Chondrocyte (in vitro differentiated cells): ENCODE measurements around the gene GUCA2A. TPM values are rescaled to one million over a fixed set of nuclear protein-coding genes. Genes with fewer than 3 reads are reported as not detected.

ENCODE experiments used
- DNase-seq: peaks from one replicate; pipeline ENCODE4 v3.0.0; 2021; ENCODE audit warnings: mixed read lengths, low spot score
- H3K27ac Mint-ChIP-seq: one replicate; pipeline ENCODE4 v1.8.0; 2021; ENCODE audit warnings: mild to moderate bottlenecking, moderate library complexity, mixed read lengths; ENCODE audit not compliant: unreplicated experiment
- H3K27me3 Mint-ChIP-seq: 2 replicates; pipeline ENCODE4 v1.8.0; 2021; ENCODE audit warnings: low read depth, mixed read lengths
- H3K36me3 Mint-ChIP-seq: 2 replicates; pipeline ENCODE4 v1.8.0; 2021; ENCODE audit warnings: low read depth, mixed read lengths
- H3K4me1 Mint-ChIP-seq: 2 replicates; pipeline ENCODE4 v1.8.0; 2021; ENCODE audit warnings: low read depth, mild to moderate bottlenecking, mixed read lengths
- H3K4me3 Mint-ChIP-seq: one replicate; pipeline ENCODE4 v1.8.0; 2021; ENCODE audit warnings: mild to moderate bottlenecking, moderate library complexity, mixed read lengths; ENCODE audit not compliant: unreplicated experiment
- H3K9me3 Mint-ChIP-seq: 2 replicates; pipeline ENCODE4 v1.8.0; 2021; ENCODE audit warnings: low read depth, mixed read lengths
- CTCF ChIP-seq: fragments of 200-600 bp; sonication (generic); IDR thresholded peaks from 2 replicates; pipeline ENCODE4 v1.5.0; 2021; ENCODE audit warnings: antibody characterized with exemption, mild to moderate bottlenecking, moderate library complexity
- total RNA-seq: library from RNA; stranded (reverse); gene quantifications from 3 replicates; pipeline ENCODE4 v1.2.1, GENCODE V29; 2021

The GUCA2A gene
- total RNA-seq, 1 donor from 2014 or later: not detected

- no peak overlapping the region for H3K27ac Mint-ChIP-seq
- no peak for DNase-seq
- no peaks in the 10 kb centered on the region for H3K36me3 Mint-ChIP-seq
- no peak for TF ChIP-seq CTCF
- no peak overlapping the region for H3K4me3 Mint-ChIP-seq
- no peaks in the 10 kb centered on the region for H3K27me3 Mint-ChIP-seq
- H3K4me1 Mint-ChIP-seq: peaks cover 1% of the 10 kb centered on the region
- no peaks in the 10 kb centered on the region for H3K9me3 Mint-ChIP-seq
Measured at GRCh38 chr1:42172381-42173133, 8.0 kb upstream of the GUCA2A start.

GRCh38 chr1:42171679-42172266 is 7.2 kb upstream of the GUCA2A start:
- no peak overlapping the region for H3K27ac Mint-ChIP-seq
- H3K27me3 Mint-ChIP-seq: no peaks in the 10 kb centered on the region
- H3K4me3 Mint-ChIP-seq: no peak overlapping the region
- no peak for TF ChIP-seq CTCF
- H3K36me3 Mint-ChIP-seq: no peaks in the 10 kb centered on the region
- no peaks in the 10 kb centered on the region for H3K9me3 Mint-ChIP-seq
- no peak for DNase-seq
- H3K4me1 Mint-ChIP-seq: no peaks in the 10 kb centered on the region

- Mint-ChIP-seq H3K4me3 (no peak overlapping the region), H3K9me3 (no peaks in the 10 kb centered on the region), H3K27ac (no peak overlapping the region), H3K4me1 (peaks cover 6% of the 10 kb centered on the region), H3K27me3 (no peaks in the 10 kb centered on the region), H3K36me3 (no peaks in the 10 kb centered on the region)
- DNase-seq: no peak
- TF ChIP-seq CTCF: no peak
Measured at GRCh38 chr1:42170779-42171621, 6.5 kb upstream of the GUCA2A start.

GRCh38 chr1:42168763-42169162 is 4.2 kb upstream of the GUCA2A start:
- no peak for TF ChIP-seq CTCF
- H3K27ac Mint-ChIP-seq: no peak overlapping the region

GRCh38 chr1:42168391-42168670 is 3.8 kb upstream of the GUCA2A start:
- H3K27ac Mint-ChIP-seq: no peak overlapping the region
- no peak for TF ChIP-seq CTCF
- no peaks in the 10 kb centered on the region for H3K36me3 Mint-ChIP-seq
- no peaks in the 10 kb centered on the region for H3K9me3 Mint-ChIP-seq
- peaks cover 14% of the 10 kb centered on the region for H3K4me1 Mint-ChIP-seq
- DNase-seq: no peak
- H3K27me3 Mint-ChIP-seq: no peaks in the 10 kb centered on the region
- H3K4me3 Mint-ChIP-seq: no peak overlapping the region

More at GRCh38 chr1:42168763-42169162, 4.2 kb upstream of the GUCA2A start:
- H3K4me3 Mint-ChIP-seq: no peak overlapping the region
- H3K4me1 Mint-ChIP-seq: peaks cover 14% of the 10 kb centered on the region
- H3K36me3 Mint-ChIP-seq: no peaks in the 10 kb centered on the region
- DNase-seq: no peak
- H3K9me3 Mint-ChIP-seq: no peaks in the 10 kb centered on the region
- no peaks in the 10 kb centered on the region for H3K27me3 Mint-ChIP-seq
